H1 (cell line): Measurements from ENCODE around the gene POLR1G. TPM values are rescaled to one million over a fixed set of nuclear protein-coding genes. Genes with fewer than 3 reads are reported as not detected.

Source experiments
- ASH2L ChIP-seq: fragments of 200-600, 300-600 bp; sonication (generic); IDR thresholded peaks from one replicate; pipeline ENCODE4 v1.7.1; 2017; ENCODE audit warnings: low read length
- BCL11A ChIP-seq, 2 experiments: IDR thresholded peaks; one replicate each; pipeline ENCODE4 v1.6.1; 2011; ENCODE audit warnings: low read depth in 2 of 2, low read length in 2 of 2, mild to moderate bottlenecking in 2 of 2
- BRCA1 ChIP-seq: IDR thresholded peaks from 2 replicates; pipeline ENCODE4 v1.6.1; 2012; ENCODE audit warnings: low read depth, low read length, improper control_type of control experiment
- CBX5 ChIP-seq: fragments of 300-800, 300-1000 bp; sonication (generic); IDR thresholded peaks from 2 replicates; pipeline ENCODE4 v1.7.1; 2016; ENCODE audit warnings: antibody characterized with exemption, low read length, low read depth
- CBX8 ChIP-seq: fragments of 300-800, 300-1000 bp; sonication (generic); IDR thresholded peaks from 2 replicates; pipeline ENCODE4 v1.7.1; 2016; ENCODE audit warnings: low read depth, low read length, borderline replicate concordance
- CEBPB ChIP-seq: IDR thresholded peaks from 2 replicates; pipeline ENCODE4 v1.6.1; 2012; ENCODE audit warnings: low read depth, low read length
- CTCF ChIP-seq, 3 experiments: IDR thresholded peaks; 1 replicate in 2 of 3; 2 replicates in 1 of 3; pipeline versions ENCODE4 v1.5.1 to v1.6.1; 2011; ENCODE audit warnings: low read length in 3 of 3, mild to moderate bottlenecking in 3 of 3, inconsistent platforms in 2 of 3, low read depth in 1 of 3, moderate library complexity in 1 of 3; ENCODE audit not compliant: insufficient read depth in 1 of 3; ENCODE audit errors: control extremely low read depth in 1 of 3
- E2F6 ChIP-seq: IDR thresholded peaks from 2 replicates; pipeline ENCODE4 v1.6.1; 2012; ENCODE audit warnings: inconsistent platforms
- FOSL1 ChIP-seq: IDR thresholded peaks from 2 replicates; pipeline ENCODE4 v1.6.1; 2011; ENCODE audit warnings: mild to moderate bottlenecking, low read depth, low read length, moderate library complexity; ENCODE audit not compliant: insufficient read depth
- JUN ChIP-seq: IDR thresholded peaks from 2 replicates; pipeline ENCODE4 v1.6.1; 2011; ENCODE audit warnings: low read depth, mild to moderate bottlenecking, improper control_type of control experiment, low read length
- KDM4A ChIP-seq: IDR thresholded peaks from one replicate; pipeline ENCODE4 v1.7.1; 2012; ENCODE audit warnings: low read depth, mild to moderate bottlenecking, moderate library complexity, low read length, inconsistent platforms; ENCODE audit not compliant: severe bottlenecking
- KDM5A ChIP-seq: fragments of 200-600 bp; IDR thresholded peaks from 2 replicates; pipeline ENCODE4 v1.7.1; 2012; ENCODE audit warnings: mild to moderate bottlenecking, low read length, inconsistent platforms, mixed read lengths
- NRF1 ChIP-seq: IDR thresholded peaks from 2 replicates; pipeline ENCODE4 v1.6.1; 2011; ENCODE audit warnings: mild to moderate bottlenecking, low read depth, low read length, improper control_type of control experiment
- POLR2AphosphoS5 ChIP-seq: IDR thresholded peaks from 2 replicates; pipeline ENCODE4 v1.6.1; 2011; ENCODE audit warnings: low read depth, low read length
- POU5F1 ChIP-seq: IDR thresholded peaks from 2 replicates; pipeline ENCODE4 v1.6.1; 2011; ENCODE audit warnings: low read depth, mild to moderate bottlenecking, low read length, moderate library complexity
- RAD21 ChIP-seq, 2 experiments: IDR thresholded peaks in 1 of 2; conservative IDR thresholded peaks in 1 of 2; 2 replicates each; pipeline ENCODE4 v1.6.1; 2011; ENCODE audit warnings: low read depth in 2 of 2, low read length in 2 of 2, improper control_type of control experiment in 1 of 2, inconsistent platforms in 1 of 2, mild to moderate bottlenecking in 1 of 2, moderate library complexity in 1 of 2
- SIN3A ChIP-seq, 2 experiments: IDR thresholded peaks in 1 of 2; conservative IDR thresholded peaks in 1 of 2; 2 replicates each; pipeline ENCODE4 v1.6.1; 2011 to 2012; ENCODE audit warnings: low read length in 2 of 2, improper control_type of control experiment in 1 of 2, low read depth in 1 of 2, mild to moderate bottlenecking in 1 of 2
- SP1 ChIP-seq: IDR thresholded peaks from 2 replicates; pipeline ENCODE4 v1.6.1; 2011; ENCODE audit warnings: low read depth, low read length
- SP4 ChIP-seq: IDR thresholded peaks from 2 replicates; pipeline ENCODE4 v1.6.1; 2012; ENCODE audit warnings: low read length, inconsistent platforms
- SRF ChIP-seq: IDR thresholded peaks from 2 replicates; pipeline ENCODE4 v1.6.1; 2011; ENCODE audit warnings: mild to moderate bottlenecking, low read depth, low read length, moderate library complexity
- TAF7 ChIP-seq: optimal IDR thresholded peaks from 2 replicates; pipeline ENCODE3; 2011; ENCODE audit warnings: low read depth, mild to moderate bottlenecking, inconsistent platforms, low read length, moderate library complexity, borderline replicate concordance
- polyA plus RNA-seq, 7 experiments: library from polyadenylated mRNA; depleted of rRNA in 3 of 7; stranded (reverse) in 5 of 7; unstranded in 2 of 7; fragments of >200 nt in 5 of 7; fragments of 200-250 nt in 2 of 7; gene quantifications; 1 replicate in 5 of 7; 2 replicates in 1 of 7; 4 replicates in 1 of 7; pipeline versions ENCODE4 v1.2.1 to v1.2.3, GENCODE V29; 2011 to 2013; ENCODE audit warnings: missing spikeins in 2 of 7, mixed read lengths in 2 of 7
- total RNA-seq: library from RNA; stranded (reverse); fragmentation: NEBNext Ultra II Directional; extraction: Animal tissue kit (Norgen Biotek cat#: 25700); gene quantifications from 2 replicates; pipeline ENCODE4 v1.2.1, GENCODE V29; 2021

Gene POLR1G
- total and polyA plus RNA-seq, 2 of the 8 experiments (the other 6 are each of a cell fraction or from before 2014, with no cell fraction given): 16.8 to 34.8 TPM

GRCh38 chr19:45428384-45429231 lies 22.2 kb downstream of the POLR1G start (continued):
- no peak for TF ChIP-seq SIN3A (conservative IDR thresholded peaks at IDR 0.05 in 1 of 2, IDR thresholded peaks at IDR 0.05 in 1 of 2; ENCODE audit: low read depth in 1 of 2, low read length in 2 of 2)
- no peak for TF ChIP-seq JUN
- no peak for TF ChIP-seq CBX5
- TF ChIP-seq CTCF (IDR thresholded peaks at IDR 0.05; ENCODE audit: control extremely low read depth in 1 of 3, insufficient read depth in 1 of 3, low read depth in 1 of 3, low read length in 3 of 3): peak; percentile 44 to 57 (median 46)
- no peak for TF ChIP-seq CEBPB
- no peak for TF ChIP-seq E2F6
- TF ChIP-seq KDM5A: no peak
- no peak for TF ChIP-seq POU5F1
- TF ChIP-seq POLR2AphosphoS5: no peak
- TF ChIP-seq BCL11A (IDR thresholded peaks at IDR 0.05; ENCODE audit: low read depth in 2 of 2, low read length in 2 of 2): no peak
- TF ChIP-seq BRCA1: no peak
- no peak for TF ChIP-seq NRF1
- no peak for TF ChIP-seq SRF
- TF ChIP-seq SP4: 0 out of 2 replicates have a peak, but pooled peaks have one; percentile 23
- TF ChIP-seq SP1: no peak
- peak; percentile 76 for TF ChIP-seq ASH2L
- peak in 1 of 2 experiments; percentile 30; a peak in 2 of 4 replicates for TF ChIP-seq RAD21 (IDR thresholded peaks at IDR 0.05 in 1 of 2, conservative IDR thresholded peaks at IDR 0.05 in 1 of 2; ENCODE audit: low read depth in 2 of 2, low read length in 2 of 2)
- no peak for TF ChIP-seq KDM4A
- TF ChIP-seq CBX8: no peak
- TF ChIP-seq FOSL1: no peak
- TF ChIP-seq TAF7: no peak
